NB4 (cell line): ENCODE results near the gene BSG.

Experiments
- CTCF ChIP-seq: IDR thresholded peaks from one replicate; pipeline ENCODE4 v1.5.1; 2012; ENCODE audit warnings: low read depth, low read length
- MYC ChIP-seq: IDR thresholded peaks from 2 replicates; pipeline ENCODE4 v1.6.1; 2011; ENCODE audit warnings: low read depth, low read length
- POLR2A ChIP-seq: IDR thresholded peaks from 2 replicates; pipeline ENCODE4 v1.6.1; 2011; ENCODE audit warnings: mild to moderate bottlenecking; ENCODE audit not compliant: insufficient read length; ENCODE audit errors: extremely low read depth
- TF ChIP-seq, protein P1 (sequence below): IDR thresholded peaks from 2 replicates; pipeline ENCODE4 v1.6.1; 2011; ENCODE audit warnings: low read depth, low read length

GRCh38 chr19:580274-580835 lies 8.0 kb downstream of the BSG start:
- no peak for TF ChIP-seq CTCF
- no peak for TF ChIP-seq POLR2A
- TF ChIP-seq, protein P1, sequence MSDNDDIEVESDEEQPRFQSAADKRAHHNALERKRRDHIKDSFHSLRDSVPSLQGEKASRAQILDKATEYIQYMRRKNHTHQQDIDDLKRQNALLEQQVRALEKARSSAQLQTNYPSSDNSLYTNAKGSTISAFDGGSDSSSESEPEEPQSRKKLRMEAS = no peak
- no peak for TF ChIP-seq MYC
